ENCODE results near the gene PRCP. TPM values are rescaled to one million over a fixed set of nuclear protein-coding genes. Genes with fewer than 3 reads are reported as not detected.
"Not testable (repeated sequence)": the region's sequence is repeated elsewhere in the genome, so short reads cannot be mapped to it uniquely, and the experiment has no call there.

PRCP gene
- total RNA-seq, 2 donors from 2014 or later = 46.8 to 55.9 TPM

GRCh38 chr11:82858556-82859091, 41.6 kb downstream of the PRCP start:
- H3K4me3 ChIP-seq = peak overlapping the region; percentile 3
- no peak for TF ChIP-seq CTCF (IDR thresholded peaks at IDR 0.05)
- H3K9me3 ChIP-seq = no peaks in the 10 kb centered on the region
- peaks cover 0 to 17% of the 10 kb centered on the region in 2 donors for H3K4me1 ChIP-seq (ENCODE audit: control insufficient read depth in 1 of 2, low read depth in 2 of 2)
- no peaks in the 10 kb centered on the region for H3K36me3 ChIP-seq
- no peaks in the 10 kb centered on the region for H3K27me3 ChIP-seq (replicated peaks; ENCODE audit: insufficient read depth)
- peak overlapping the region in 1 of 2 donors; percentile 49 for H3K27ac ChIP-seq
- no peak for DNase-seq (ENCODE audit: low spot score)
- ATAC-seq (ENCODE audit: insufficient number of reproducible peaks, low FRiP score, low read depth) = no peak

GRCh38 chr11:82858133-82858532, 42.1 kb downstream of the PRCP start:
- no peak for ATAC-seq (ENCODE audit: insufficient number of reproducible peaks, low FRiP score, low read depth)
- Histone ChIP-seq H3K4me1 (ENCODE audit: control insufficient read depth in 1 of 2, low read depth in 2 of 2) (peaks cover 0 to 17% of the 10 kb centered on the region in 2 donors), H3K27ac (peak overlapping the region in 1 of 2 donors; percentile 49)

GRCh38 chr11:82857145-82857544, 43.1 kb downstream of the PRCP start:
- TF ChIP-seq CTCF (IDR thresholded peaks at IDR 0.05) = no peak
- ATAC-seq (ENCODE audit: insufficient number of reproducible peaks, low FRiP score, low read depth) (no peak), DNase-seq (ENCODE audit: low spot score) (no peak)
- Histone ChIP-seq H3K9me3 (no peaks in the 10 kb centered on the region), H3K4me1 (ENCODE audit: control insufficient read depth in 1 of 2, low read depth in 2 of 2) (peaks cover 0 to 17% of the 10 kb centered on the region in 2 donors), H3K27ac (no peak overlapping the region), H3K27me3 (replicated peaks; ENCODE audit: insufficient read depth) (no peaks in the 10 kb centered on the region), H3K4me3 (no peak overlapping the region), H3K36me3 (no peaks in the 10 kb centered on the region)

More at GRCh38 chr11:82858133-82858532, 42.1 kb downstream of the PRCP start:
- TF ChIP-seq CTCF (IDR thresholded peaks at IDR 0.05) = no peak
- no peak for DNase-seq (ENCODE audit: low spot score)
- H3K4me3 ChIP-seq = peak overlapping the region; percentile 3
- no peaks in the 10 kb centered on the region for H3K9me3 ChIP-seq
- no peaks in the 10 kb centered on the region for H3K36me3 ChIP-seq
- no peaks in the 10 kb centered on the region for H3K27me3 ChIP-seq (replicated peaks; ENCODE audit: insufficient read depth)

- no peaks in the 10 kb centered on the region for H3K9me3 ChIP-seq
- no peak for TF ChIP-seq CTCF (IDR thresholded peaks at IDR 0.05)
- no peak for DNase-seq (ENCODE audit: low spot score)
- H3K27me3 ChIP-seq (replicated peaks; ENCODE audit: insufficient read depth) = no peaks in the 10 kb centered on the region
- H3K4me3 ChIP-seq = no peak overlapping the region
- no peak overlapping the region for H3K27ac ChIP-seq
- peaks cover 0 to 17% of the 10 kb centered on the region in 2 donors for H3K4me1 ChIP-seq (ENCODE audit: control insufficient read depth in 1 of 2, low read depth in 2 of 2)
- ATAC-seq (ENCODE audit: insufficient number of reproducible peaks, low FRiP score, low read depth) = no peak
- H3K36me3 ChIP-seq = no peaks in the 10 kb centered on the region
These were observed 44.6 kb downstream of the PRCP start for GRCh38 chr11:82855616-82856015.

- not testable (repeated sequence) for ATAC-seq (ENCODE audit: insufficient number of reproducible peaks, low FRiP score, low read depth); H3K9me3 ChIP-seq; H3K4me3 ChIP-seq; H3K27me3 ChIP-seq (replicated peaks; ENCODE audit: insufficient read depth); H3K27ac ChIP-seq; DNase-seq (ENCODE audit: low spot score); H3K36me3 ChIP-seq
- peaks cover 0 to 17% of the 10 kb centered on the region in 2 donors for H3K4me1 ChIP-seq (ENCODE audit: control insufficient read depth in 1 of 2, low read depth in 2 of 2)
These were observed 45.3 kb downstream of the PRCP start for GRCh38 chr11:82854916-82855315.

- peaks cover 0 to 17% of the 10 kb centered on the region in 2 donors for H3K4me1 ChIP-seq (ENCODE audit: control insufficient read depth in 1 of 2, low read depth in 2 of 2)
- no peak for DNase-seq (ENCODE audit: low spot score)
These were observed 46.0 kb downstream of the PRCP start for GRCh38 chr11:82854242-82854641.

More at GRCh38 chr11:82854242-82854641, 46.0 kb downstream of the PRCP start:
- no peaks in the 10 kb centered on the region for H3K27me3 ChIP-seq (replicated peaks; ENCODE audit: insufficient read depth)
- H3K4me3 ChIP-seq = no peak overlapping the region
- H3K9me3 ChIP-seq = no peaks in the 10 kb centered on the region
- TF ChIP-seq CTCF (IDR thresholded peaks at IDR 0.05) = no peak
- H3K27ac ChIP-seq = no peak overlapping the region
- no peaks in the 10 kb centered on the region for H3K36me3 ChIP-seq
- ATAC-seq (ENCODE audit: insufficient number of reproducible peaks, low FRiP score, low read depth) = no peak

All from thoracic aorta (tissue), 2 donors.